ENCODE results near the gene TIMM9.
A peak's percentile ranks its signal among the peaks of the same experiment; 100 is the strongest.
"Not testable (repeated sequence)": the region's sequence is repeated elsewhere in the genome, so short reads cannot be mapped to it uniquely, and the experiment has no call there.

The TIMM9 gene

GRCh38 chr14:58426670-58427280 is 556 bp downstream of the TIMM9 start:
- TF ChIP-seq EZH2phosphoT487 (IDR thresholded peaks at IDR 0.05; ENCODE audit: borderline replicate concordance, low read length): no peak
- no peak for TF ChIP-seq CTCF (IDR thresholded peaks at IDR 0.05; ENCODE audit: low read depth, low read length, poor library complexity, severe bottlenecking)
- H3K27me3 ChIP-seq (ENCODE audit: control insufficient read depth, low read length): no peaks in the 10 kb centered on the region
- H3K79me2 ChIP-seq (ENCODE audit: control insufficient read depth, low read length): peaks cover 77% of the 10 kb centered on the region
- peak overlapping the region; percentile 83 for H3K4me2 ChIP-seq (ENCODE audit: low read length)
- H3K4me1 ChIP-seq (ENCODE audit: control insufficient read depth, low read length): peaks cover 36% of the 10 kb centered on the region
- peak overlapping the region; percentile 96 for H3K27ac ChIP-seq (ENCODE audit: low read depth, low read length)
- no peaks in the 10 kb centered on the region for H3K9me2 ChIP-seq (replicated peaks; ENCODE audit: control insufficient read depth, low read length)
- peaks cover 62% of the 10 kb centered on the region for H3K36me3 ChIP-seq (ENCODE audit: control insufficient read depth, low read length)
- H4K20me1 ChIP-seq (ENCODE audit: control insufficient read depth, insufficient read depth, low read depth, low read length): no peaks in the 10 kb centered on the region
- H3K4me3 ChIP-seq (ENCODE audit: low read length): peak overlapping the region; percentile 76
- peaks cover 7% of the 10 kb centered on the region for H3F3A ChIP-seq (ENCODE audit: control insufficient read depth, insufficient read depth)
- H3K9me3 ChIP-seq (ENCODE audit: control insufficient read depth, insufficient read depth, low read length): no peaks in the 10 kb centered on the region

GRCh38 chr14:58416934-58417333 is 10.4 kb downstream of the TIMM9 start:
- not testable (repeated sequence) for H3K27me3 ChIP-seq (ENCODE audit: control insufficient read depth, low read length); H3K4me1 ChIP-seq (ENCODE audit: control insufficient read depth, low read length); H4K20me1 ChIP-seq (ENCODE audit: control insufficient read depth, insufficient read depth, low read depth, low read length); H3K9me3 ChIP-seq (ENCODE audit: control insufficient read depth, insufficient read depth, low read length); H3F3A ChIP-seq (ENCODE audit: control insufficient read depth, insufficient read depth); H3K4me2 ChIP-seq (ENCODE audit: low read length); H3K9me2 ChIP-seq (replicated peaks; ENCODE audit: control insufficient read depth, low read length); H3K4me3 ChIP-seq (ENCODE audit: low read length); H3K27ac ChIP-seq (ENCODE audit: low read depth, low read length)
- Histone ChIP-seq H3K79me2 (ENCODE audit: control insufficient read depth, low read length) (peaks cover 71% of the 10 kb centered on the region), H3K36me3 (ENCODE audit: control insufficient read depth, low read length) (peaks cover 80% of the 10 kb centered on the region)

GRCh38 chr14:58415636-58416547 is 11.4 kb downstream of the TIMM9 start:
- Histone ChIP-seq H3K36me3 (ENCODE audit: control insufficient read depth, low read length) (peaks cover 80% of the 10 kb centered on the region), H3K4me1 (ENCODE audit: control insufficient read depth, low read length) (peaks cover 2% of the 10 kb centered on the region), H3K9me3 (ENCODE audit: control insufficient read depth, insufficient read depth, low read length) (no peaks in the 10 kb centered on the region), H3K4me2 (ENCODE audit: low read length) (no peak overlapping the region), H3K9me2 (replicated peaks; ENCODE audit: control insufficient read depth, low read length) (no peaks in the 10 kb centered on the region), H3F3A (ENCODE audit: control insufficient read depth, insufficient read depth) (no peaks in the 10 kb centered on the region), H3K79me2 (ENCODE audit: control insufficient read depth, low read length) (peaks cover 62% of the 10 kb centered on the region), H3K4me3 (ENCODE audit: low read length) (no peak overlapping the region), H3K27ac (ENCODE audit: low read depth, low read length) (no peak overlapping the region), H3K27me3 (ENCODE audit: control insufficient read depth, low read length) (no peaks in the 10 kb centered on the region), H4K20me1 (ENCODE audit: control insufficient read depth, insufficient read depth, low read depth, low read length) (peaks cover 5% of the 10 kb centered on the region; the same call in 1 of the 2 replicates)
- TF ChIP-seq CTCF (IDR thresholded peaks at IDR 0.05; ENCODE audit: low read depth, low read length, poor library complexity, severe bottlenecking): no peak
- no peak for TF ChIP-seq EZH2phosphoT487 (IDR thresholded peaks at IDR 0.05; ENCODE audit: borderline replicate concordance, low read length)

DNA sequence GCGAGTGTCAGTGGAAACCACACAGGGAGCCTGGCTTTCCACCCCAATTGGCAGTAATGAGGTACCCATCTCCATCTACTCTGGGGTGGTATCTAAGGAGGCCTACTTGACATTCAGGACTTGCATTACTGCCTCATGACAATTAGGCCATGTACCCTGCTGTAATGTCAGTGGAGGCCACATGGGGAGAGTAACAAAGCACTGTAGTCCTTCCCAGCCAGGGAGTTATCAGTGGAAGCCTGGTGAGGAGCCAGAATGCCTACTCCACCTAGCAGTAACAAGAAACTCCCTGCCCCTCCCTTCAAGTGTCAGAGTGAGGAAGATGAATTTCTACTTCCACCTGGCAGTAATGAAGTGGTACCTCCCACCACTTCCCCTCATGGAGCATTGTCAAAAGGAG is 12.5 kb downstream of the TIMM9 start:
- H3K79me2 ChIP-seq (ENCODE audit: control insufficient read depth, low read length): peaks cover 60% of the 10 kb centered on the region
- no peaks in the 10 kb centered on the region for H3K9me3 ChIP-seq (ENCODE audit: control insufficient read depth, insufficient read depth, low read length)
- H3K4me2 ChIP-seq (ENCODE audit: low read length): no peak overlapping the region
- no peak overlapping the region for H3K4me3 ChIP-seq (ENCODE audit: low read length)
- no peak overlapping the region for H3K27ac ChIP-seq (ENCODE audit: low read depth, low read length)
- no peaks in the 10 kb centered on the region for H3K9me2 ChIP-seq (replicated peaks; ENCODE audit: control insufficient read depth, low read length)
- no peaks in the 10 kb centered on the region for H3K27me3 ChIP-seq (ENCODE audit: control insufficient read depth, low read length)
- no peaks in the 10 kb centered on the region for H3F3A ChIP-seq (ENCODE audit: control insufficient read depth, insufficient read depth)
- H3K4me1 ChIP-seq (ENCODE audit: control insufficient read depth, low read length): peaks cover 2% of the 10 kb centered on the region
- peaks cover 5% of the 10 kb centered on the region; the same call in 1 of the 2 replicates for H4K20me1 ChIP-seq (ENCODE audit: control insufficient read depth, insufficient read depth, low read depth, low read length)
- H3K36me3 ChIP-seq (ENCODE audit: control insufficient read depth, low read length): peaks cover 87% of the 10 kb centered on the region
- TF ChIP-seq CTCF (IDR thresholded peaks at IDR 0.05; ENCODE audit: low read depth, low read length, poor library complexity, severe bottlenecking) (no peak), EZH2phosphoT487 (IDR thresholded peaks at IDR 0.05; ENCODE audit: borderline replicate concordance, low read length) (no peak)

Data from DOHH2 (cell line).